ENCODE data around the gene ARSB.
A peak's percentile ranks its signal among the peaks of the same experiment; 100 is the strongest.
"Not testable (repeated sequence)": the region's sequence is repeated elsewhere in the genome, so short reads cannot be mapped to it uniquely, and the experiment has no call there.

ARSB gene

DNA sequence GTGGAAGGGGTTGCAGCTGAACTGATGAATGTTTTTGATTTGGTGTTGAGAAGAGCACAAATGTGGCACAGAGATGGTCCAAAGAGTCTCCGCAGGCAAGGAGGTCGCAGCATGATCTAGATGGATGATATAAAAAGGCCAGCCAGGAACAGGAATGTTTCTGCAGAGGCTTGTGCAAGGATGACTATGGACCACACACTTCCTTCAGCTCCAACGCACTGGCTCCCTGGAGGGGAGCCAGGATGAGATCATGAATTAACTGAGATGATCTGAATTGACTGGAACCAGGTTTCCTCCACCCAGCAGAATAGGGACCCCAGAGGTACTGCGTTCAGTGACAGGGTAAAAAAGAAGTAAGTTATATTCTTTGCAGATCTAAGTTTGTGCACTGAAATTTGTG, 89.0 kb downstream of the ARSB start:
- no peak for ATAC-seq

DNA sequence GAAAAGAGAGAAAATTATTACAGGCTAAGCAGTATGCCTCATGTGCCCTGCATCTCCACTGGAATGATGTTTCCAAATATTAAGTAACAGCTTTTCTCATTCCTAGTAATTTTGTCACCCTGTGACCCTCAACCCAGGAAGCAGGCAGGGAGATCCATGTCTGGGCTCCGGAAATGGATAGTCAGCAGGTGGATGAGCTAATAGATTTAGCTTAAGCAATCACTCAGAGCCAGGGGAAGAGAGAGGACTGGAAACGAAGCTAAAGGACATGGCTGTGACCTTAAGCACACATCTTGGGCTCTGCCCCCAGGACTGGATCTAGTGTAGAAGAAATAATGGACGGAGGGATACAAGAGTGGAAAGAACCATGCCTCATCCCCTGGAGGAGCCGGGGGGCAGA, 89.5 kb downstream of the ARSB start:
- no peak for ATAC-seq

DNA sequence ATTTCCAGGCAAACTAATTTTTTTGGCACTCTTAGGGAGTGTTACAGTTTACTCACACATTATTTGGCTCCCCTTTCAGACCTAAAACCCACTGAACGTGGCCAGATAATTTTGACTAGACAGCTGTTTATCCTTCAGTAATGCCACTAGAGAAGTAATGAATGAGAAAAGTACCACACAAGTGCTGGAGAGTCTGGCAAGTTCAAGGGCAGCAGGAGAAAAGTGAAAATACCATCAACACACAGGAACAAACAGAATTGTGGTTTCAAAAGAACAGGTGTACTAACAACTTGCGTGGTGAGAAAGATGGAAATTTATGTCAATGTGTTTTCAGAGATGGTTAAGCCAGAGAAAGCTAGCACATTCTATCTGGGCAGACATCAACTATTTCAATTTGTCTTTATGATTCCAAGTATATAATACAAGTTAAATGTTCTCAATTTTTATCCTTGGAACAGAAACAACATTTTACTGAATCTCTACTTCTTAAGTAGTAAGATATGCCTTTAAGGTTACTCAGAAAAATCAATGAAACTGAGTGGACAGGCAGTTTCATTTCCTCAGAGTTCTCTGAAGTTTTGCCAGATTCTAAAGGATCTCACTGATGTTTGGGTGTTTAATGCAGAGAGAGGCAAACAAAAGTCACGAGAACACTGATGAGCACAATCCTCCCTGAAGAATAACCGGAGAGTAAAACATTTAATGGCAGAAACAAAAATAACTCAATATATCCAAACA, 91.0 kb downstream of the ARSB start:
- ATAC-seq = no peak

DNA sequence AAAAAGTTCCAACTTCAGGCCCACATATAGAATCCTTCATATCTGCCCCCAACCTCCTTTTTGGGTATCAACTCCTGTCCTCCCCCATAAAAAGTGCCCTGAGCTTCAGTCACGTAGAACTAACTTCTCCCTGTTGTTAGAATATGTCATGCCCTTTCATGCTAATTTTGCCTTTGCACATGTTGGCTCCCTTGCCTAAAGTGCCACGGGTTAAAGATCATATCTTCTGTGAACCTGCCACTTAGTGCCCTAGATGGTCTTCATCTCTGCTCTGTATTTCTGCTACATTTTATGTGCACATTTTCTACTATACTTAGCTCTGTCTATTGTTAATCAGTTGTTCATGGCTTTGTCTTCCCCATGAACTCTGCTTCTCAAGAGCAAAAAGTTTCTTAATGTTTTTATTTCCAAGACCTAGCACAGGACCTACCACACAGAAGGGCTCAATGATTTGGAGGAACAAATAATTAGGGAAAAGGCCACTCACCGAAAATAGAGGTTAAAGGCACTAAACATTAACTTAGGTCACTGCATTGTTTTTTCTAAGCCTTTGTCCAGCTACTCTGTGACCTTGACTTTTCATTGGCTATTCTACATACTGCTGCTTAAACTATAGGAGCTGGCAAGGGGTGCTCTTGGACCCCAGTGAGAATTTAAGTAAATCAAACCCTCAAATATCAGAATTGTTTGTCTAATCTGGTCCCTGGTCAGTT, 94.3 kb downstream of the ARSB start:
- ATAC-seq = no peak

DNA sequence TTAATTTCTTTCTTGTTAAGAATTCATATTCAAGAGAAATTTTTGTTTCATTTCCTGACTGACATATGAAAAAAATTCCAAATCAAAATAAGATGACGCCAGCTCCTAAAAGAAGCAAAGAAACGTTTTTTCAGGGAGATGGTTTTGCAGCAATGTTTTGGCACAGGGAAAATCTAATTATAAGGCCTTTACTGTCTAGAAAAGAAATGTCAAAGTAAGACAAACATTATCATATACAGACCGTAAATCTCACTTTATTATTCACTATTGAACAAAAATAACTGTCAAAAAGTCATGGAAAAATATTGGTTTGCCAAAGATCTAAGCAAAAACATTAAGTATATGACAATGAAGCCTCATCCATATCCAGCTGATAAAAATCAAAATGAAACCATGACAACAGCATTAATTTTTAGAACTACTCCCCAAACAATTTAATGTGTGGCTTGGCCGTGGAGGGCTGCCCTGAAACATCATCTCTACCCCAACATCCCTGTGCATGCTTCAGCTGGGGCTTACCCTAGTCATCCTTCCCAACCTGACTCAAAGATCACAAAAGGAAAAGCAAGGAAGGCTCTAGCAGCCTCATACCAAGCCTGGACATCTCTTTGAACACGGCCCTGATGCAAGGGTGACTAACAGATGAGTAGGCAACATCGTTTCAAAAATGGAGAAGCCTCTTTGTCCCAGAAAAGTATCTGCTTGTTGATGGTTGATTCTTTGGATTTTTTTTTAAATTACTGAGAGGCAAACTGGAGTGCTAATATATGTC, 95.6 kb downstream of the ARSB start:
- no peak for ATAC-seq

GRCh38 chr5:78888580-78889368, 96.3 kb downstream of the ARSB start:
- ATAC-seq = no peak

- ATAC-seq = peak; percentile 56 to 66
These were observed 97.6 kb downstream of the ARSB start for GRCh38 chr5:78887384-78888118.

DNA sequence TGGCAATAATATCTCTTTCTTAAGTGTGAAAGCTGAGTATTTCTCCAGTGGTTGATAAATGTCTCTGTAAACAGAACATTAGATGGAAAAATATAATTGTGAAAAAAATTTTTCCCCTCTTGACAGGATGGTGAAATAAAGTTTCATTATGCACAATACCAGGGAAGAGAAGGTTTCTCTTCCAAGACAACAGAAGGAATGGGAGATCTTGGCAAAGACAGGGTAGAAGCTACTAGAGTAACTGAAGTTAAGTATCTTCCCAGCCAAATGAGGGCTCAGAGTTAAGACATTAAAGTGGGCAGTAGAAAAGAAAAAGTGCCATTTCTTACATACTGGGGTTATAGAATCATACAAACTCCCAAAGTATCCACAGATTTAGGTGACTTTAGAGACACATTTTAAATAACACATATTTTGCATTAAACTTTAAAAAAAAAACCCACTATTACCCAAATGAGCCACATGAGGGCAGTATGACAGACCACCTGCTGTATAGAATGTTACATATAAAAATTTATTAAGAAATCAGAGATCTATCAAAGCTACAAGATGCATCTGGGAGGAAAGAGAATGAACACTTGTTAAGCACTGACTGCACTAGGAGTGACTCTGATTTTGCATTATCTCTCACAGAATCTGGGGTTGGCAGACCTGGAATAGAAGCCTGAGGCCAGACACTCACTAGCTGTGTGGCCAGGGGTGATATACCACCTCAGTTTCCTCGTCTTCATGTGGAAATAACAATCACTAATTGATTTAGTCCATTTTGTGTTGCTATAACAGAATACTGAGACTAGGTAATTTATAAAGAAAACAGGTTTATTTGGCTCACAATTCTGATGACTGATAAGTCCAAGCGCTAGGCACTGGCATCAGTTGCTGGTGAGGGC, 98.5 kb downstream of the ARSB start:
- no peak for ATAC-seq

DNA sequence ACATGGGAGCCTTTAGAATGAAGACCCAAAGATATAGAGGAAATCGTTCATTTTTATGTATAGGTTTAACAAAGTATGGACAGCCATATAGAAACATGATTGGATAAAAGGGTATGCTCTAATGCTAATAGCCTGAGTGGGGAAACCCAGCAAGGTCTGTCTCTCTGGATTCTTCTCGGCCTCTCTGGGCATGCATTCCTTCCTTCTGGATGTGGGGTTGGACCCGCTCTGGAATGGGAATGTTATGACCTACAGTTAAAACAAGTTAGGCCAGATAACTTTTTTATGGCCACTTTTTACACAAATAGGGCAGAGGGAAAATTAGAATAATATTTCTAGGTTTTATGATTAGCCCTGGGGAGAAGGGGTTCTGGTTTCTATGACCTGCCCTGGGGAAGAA, 103.2 kb downstream of the ARSB start:
- ATAC-seq = no peak

GRCh38 chr5:78879516-78879915, 105.6 kb downstream of the ARSB start:
- ATAC-seq = no peak

GRCh38 chr5:78866076-78866475, 119.0 kb downstream of the ARSB start:
- ATAC-seq = not testable (repeated sequence)

DNA sequence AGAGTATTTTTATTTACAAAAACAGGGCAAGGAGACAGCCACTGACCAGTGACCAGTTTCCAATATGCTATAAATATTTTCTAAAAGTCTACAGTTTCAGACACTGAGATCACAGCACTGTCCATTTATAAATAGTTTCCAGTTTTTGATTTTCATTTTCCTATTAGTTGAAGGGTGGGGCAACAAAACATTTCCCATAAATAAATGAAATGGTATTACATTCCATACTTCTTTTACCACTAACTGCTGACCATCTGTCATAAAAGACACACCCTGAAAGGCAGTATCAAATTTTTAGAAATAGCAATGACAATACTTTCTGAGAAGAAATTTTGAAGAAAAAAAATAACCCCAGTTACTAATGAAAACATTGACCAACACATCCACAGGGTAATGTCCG, 126.7 kb downstream of the ARSB start:
- ATAC-seq = no peak

DNA sequence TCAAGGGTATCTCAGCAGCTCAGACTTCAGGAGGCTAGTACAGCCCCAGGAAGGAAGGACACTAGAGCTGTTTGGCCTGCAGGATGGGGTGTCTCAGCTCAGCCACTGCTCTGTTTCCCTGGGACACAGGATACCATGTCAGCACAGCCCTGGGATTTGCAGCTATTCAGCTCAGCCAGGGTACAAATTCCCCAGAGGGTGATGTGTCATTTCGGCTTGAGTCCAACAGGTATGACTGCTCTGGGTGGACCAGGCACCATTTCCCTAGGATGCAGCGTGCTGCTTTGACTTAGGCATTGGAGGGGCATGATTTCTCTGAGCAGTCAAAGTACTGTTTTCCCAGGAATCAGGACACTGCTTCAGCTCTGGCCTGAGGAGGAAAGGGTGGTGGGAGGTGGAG, 130.1 kb downstream of the ARSB start:
- no peak for ATAC-seq

GRCh38 chr5:78851891-78852290, 133.2 kb downstream of the ARSB start:
- ATAC-seq = not testable (repeated sequence)

GRCh38 chr5:78845470-78845869, 139.6 kb downstream of the ARSB start:
- ATAC-seq = no peak

GRCh38 chr5:78843436-78843835, 141.7 kb downstream of the ARSB start:
- ATAC-seq = no peak

GRCh38 chr5:78841767-78842166, 143.3 kb downstream of the ARSB start:
- no peak for ATAC-seq

- ATAC-seq = no peak
These were observed 146.4 kb downstream of the ARSB start for GRCh38 chr5:78838753-78839152.

GRCh38 chr5:78837836-78838235, 147.3 kb downstream of the ARSB start:
- no peak for ATAC-seq

DNA sequence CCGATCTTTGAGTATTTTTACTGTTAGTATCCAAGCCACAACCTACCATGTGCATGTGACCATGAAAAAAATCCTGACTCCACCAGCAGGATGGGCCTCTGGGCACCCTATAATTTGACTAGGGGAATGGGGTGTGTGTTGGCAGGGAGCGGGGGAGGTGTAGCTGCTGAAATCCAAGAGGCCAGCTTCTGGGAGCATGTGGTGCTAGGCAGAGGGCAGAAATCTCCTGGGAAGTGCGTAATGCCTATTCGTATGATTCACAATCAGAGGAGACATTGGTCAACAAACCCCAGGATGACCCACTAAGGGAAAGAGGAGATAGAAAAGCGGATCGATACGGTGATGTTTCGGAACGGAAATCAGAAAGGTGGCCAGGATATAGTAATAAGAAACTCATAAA, 149.9 kb downstream of the ARSB start:
- no peak for ATAC-seq

GRCh38 chr5:78833284-78833683, 151.8 kb downstream of the ARSB start:
- ATAC-seq = no peak
